Omental fat pad (tissue), 4 donors: ENCODE results near the gene MOSMO. TPM values are rescaled to one million over a fixed set of nuclear protein-coding genes. Genes with fewer than 3 reads are reported as not detected.
"Not testable (repeated sequence)": the region's sequence is repeated elsewhere in the genome, so short reads cannot be mapped to it uniquely, and the experiment has no call there.

Experiments used
- ATAC-seq: fragments of 150-250 bp; one replicate; pipeline ENCODE4 v1.9.1; 2016; ENCODE audit warnings: mild to moderate bottlenecking, moderate library complexity; ENCODE audit not compliant: low FRiP score
- DNase-seq: peaks from one replicate; pipeline ENCODE4 v3.0.0-alpha.2; 2019; ENCODE audit warnings: low spot score
- CTCF ChIP-seq, 3 donors: fragments of 450-650 bp; IDR thresholded peaks; one replicate each; pipeline ENCODE4 v1.5.1; 2016 to 2017; ENCODE audit warnings: antibody characterized with exemption in 3 of 3, mild to moderate bottlenecking in 3 of 3, moderate library complexity in 2 of 3
- total RNA-seq, 4 donors: library from RNA; depleted of rRNA; stranded (reverse); fragments of >200 nt; gene quantifications; one replicate each; pipeline ENCODE4 v1.1.0, GENCODE V29; 2016

Gene MOSMO
- total RNA-seq, 4 donors from 2014 or later: 18.7 to 35.2 (median 25.8) TPM

GRCh38 chr16:22099256-22099975, 91.5 kb downstream of the MOSMO start:
- DNase-seq (no peak), ATAC-seq (no peak)
- TF ChIP-seq CTCF (IDR thresholded peaks at IDR 0.05): no peak

- DNase-seq (no peak), ATAC-seq (no peak)
- TF ChIP-seq CTCF (IDR thresholded peaks at IDR 0.05): no peak
These were observed 95.5 kb downstream of the MOSMO start for GRCh38 chr16:22103441-22103840.

DNA sequence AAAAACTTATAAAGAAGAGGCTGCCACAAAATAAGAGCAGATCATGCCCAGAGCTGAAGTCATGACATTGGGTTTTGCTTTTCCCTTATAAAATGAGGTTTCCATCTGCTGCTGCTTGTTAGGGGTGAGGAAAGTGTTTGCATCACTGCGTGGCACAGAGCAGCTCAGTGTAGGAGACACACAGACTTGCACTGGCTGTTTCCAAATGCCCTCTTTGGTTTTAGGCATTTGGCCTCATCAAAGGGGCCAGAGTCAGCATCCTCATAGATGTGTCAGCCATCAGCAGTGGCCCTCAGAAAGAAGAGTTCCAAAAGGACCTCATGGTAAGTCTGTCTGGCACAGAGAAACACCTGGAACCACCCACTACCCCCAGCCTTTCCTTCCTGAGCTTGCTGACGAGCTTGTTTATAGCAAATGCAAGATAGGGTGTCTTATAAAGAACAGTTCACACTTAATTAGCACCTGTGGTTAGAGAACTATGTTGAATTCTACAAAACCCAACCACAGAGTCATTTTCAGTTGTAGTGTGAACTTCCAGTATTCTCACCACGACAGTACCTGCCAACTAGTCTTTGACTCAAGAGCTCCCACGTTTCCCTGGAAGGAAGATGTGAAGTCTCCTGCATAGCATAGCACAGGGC, 101.5 kb downstream of the MOSMO start:
- DNase-seq (no peak), ATAC-seq (no peak)
- no peak for TF ChIP-seq CTCF (IDR thresholded peaks at IDR 0.05)

DNA sequence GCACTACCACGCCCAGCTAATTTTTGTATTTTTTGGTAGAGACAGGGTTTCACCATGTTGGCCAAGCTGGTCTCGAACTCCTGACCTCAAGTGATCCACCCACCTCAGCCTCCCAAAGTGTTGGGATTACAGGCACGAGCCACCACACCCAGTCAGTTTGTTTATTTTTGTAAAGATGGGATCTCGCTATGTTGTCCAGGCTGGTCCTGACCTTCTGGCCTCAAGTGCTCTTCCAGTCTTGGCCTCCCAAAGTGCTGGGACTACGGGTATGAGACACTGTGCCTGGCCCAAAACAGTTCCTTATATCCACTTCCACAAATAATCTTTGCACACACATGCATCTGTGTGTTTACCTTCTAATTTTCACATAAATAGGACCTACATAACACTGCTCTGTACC, 103.7 kb downstream of the MOSMO start:
- not testable (repeated sequence) for DNase-seq

DNA sequence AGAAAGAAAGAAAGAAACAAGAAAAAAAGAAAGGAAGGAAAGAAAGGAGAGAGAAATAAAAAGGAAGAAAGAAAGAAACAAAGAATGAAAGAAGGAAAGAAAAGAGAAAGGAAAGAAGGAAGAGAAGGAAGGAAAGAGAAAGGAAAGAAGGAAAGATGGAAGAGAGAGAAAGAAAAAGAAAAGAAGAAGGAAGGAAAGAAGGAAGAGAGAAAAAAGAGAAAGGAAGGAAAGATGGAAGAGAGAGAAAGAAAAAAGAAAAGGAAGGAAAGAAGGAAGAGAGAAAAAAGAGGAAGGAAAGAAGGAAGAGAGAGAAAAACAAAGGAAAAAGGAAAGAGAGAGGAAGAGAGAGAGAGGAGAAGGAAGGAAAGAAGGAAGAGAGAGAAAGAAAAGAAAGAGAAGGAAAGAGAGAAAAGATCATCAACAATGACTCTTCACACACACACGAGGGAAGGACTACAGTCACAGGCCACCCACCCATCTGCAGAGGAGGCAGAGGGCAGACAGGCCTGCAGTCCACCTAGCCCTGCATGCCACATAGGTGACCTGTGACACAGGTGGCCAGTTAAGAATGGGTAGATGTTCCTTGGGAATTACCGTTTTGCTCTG, 108.3 kb downstream of the MOSMO start:
- no peak for TF ChIP-seq CTCF (IDR thresholded peaks at IDR 0.05)
- ATAC-seq (no peak), DNase-seq (no peak)

More for the DNA sequence above, 103.7 kb downstream of the MOSMO start:
- not testable (repeated sequence) for ATAC-seq

DNA sequence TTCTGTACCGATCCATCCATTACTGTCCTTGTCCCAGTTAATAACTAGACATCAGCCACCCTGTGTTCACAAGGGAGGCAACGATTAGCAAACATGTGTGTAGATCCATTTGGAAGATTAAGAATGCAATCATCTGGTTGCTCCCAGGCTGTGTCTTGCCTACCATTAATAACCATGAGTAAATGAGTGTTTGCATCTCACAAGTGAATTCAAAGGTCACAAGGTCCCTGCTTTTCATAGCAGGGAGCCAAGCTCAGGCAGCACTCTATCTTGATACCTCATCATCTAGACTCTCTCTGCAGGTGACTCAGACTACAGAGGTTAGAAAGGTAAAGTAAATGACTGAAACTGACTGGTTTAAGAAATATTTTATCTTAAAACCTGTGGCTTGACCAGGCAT, 109.7 kb downstream of the MOSMO start:
- TF ChIP-seq CTCF (IDR thresholded peaks at IDR 0.05): no peak
- ATAC-seq (no peak), DNase-seq (no peak)

GRCh38 chr16:22120440-22120839, 112.5 kb downstream of the MOSMO start:
- TF ChIP-seq CTCF (IDR thresholded peaks at IDR 0.05): no peak
- ATAC-seq (no peak), DNase-seq (no peak)
